Measurements from ENCODE around the gene HCN3.
A peak's percentile ranks its signal among the peaks of the same experiment; 100 is the strongest.
"Not testable (repeated sequence)": the region's sequence is repeated elsewhere in the genome, so short reads cannot be mapped to it uniquely, and the experiment has no call there.

Gene HCN3

GRCh38 chr1:155286544-155286943, 9.3 kb downstream of the HCN3 start:
- H3K9ac ChIP-seq (ENCODE audit: low read depth, low read length), result no peak overlapping the region
- H3K27me3 ChIP-seq (ENCODE audit: insufficient read depth, low read length), result no peaks in the 10 kb centered on the region
- H3K9me3 ChIP-seq (ENCODE audit: insufficient read depth, low read depth, low read length), result no peaks in the 10 kb centered on the region
- no peaks in the 10 kb centered on the region for H3K4me1 ChIP-seq (ENCODE audit: insufficient read depth, low read length)
- no peak overlapping the region for H3K4me3 ChIP-seq (ENCODE audit: low read length)
- no peak overlapping the region for H3K27ac ChIP-seq (ENCODE audit: low read length)
- H3K36me3 ChIP-seq (ENCODE audit: insufficient read depth, low read depth, low read length), result no peaks in the 10 kb centered on the region

- Histone ChIP-seq H3K36me3 (ENCODE audit: insufficient read depth, low read depth, low read length) (no peaks in the 10 kb centered on the region), H3K9ac (ENCODE audit: low read depth, low read length) (no peak overlapping the region), H3K27ac (ENCODE audit: low read length) (no peak overlapping the region), H3K4me1 (ENCODE audit: insufficient read depth, low read length) (no peaks in the 10 kb centered on the region), H3K27me3 (ENCODE audit: insufficient read depth, low read length) (peaks cover 8% of the 10 kb centered on the region), H3K4me3 (ENCODE audit: low read length) (no peak overlapping the region), H3K9me3 (ENCODE audit: insufficient read depth, low read depth, low read length) (no peaks in the 10 kb centered on the region)
Observed at GRCh38 chr1:155287987-155288543, 10.8 kb downstream of the HCN3 start.

DNA sequence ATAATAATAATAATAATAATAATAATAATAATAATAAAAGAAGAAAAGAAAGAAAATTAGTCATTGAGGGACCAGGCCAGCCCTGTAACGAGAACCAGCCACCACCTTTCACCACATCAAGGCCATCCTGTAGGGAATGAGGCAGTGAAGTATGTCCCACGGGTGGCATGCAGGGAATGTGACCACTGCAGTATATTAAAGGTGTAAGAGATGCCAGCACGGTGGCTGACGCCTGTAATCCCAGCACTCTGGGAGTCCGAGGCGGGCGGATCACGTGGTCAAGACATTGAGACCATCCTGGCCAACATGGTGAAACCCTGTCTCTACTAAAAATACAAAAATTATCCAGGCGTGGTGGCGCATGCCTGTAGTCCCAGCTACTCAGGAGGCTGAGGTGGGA, 13.7 kb downstream of the HCN3 start:
- H3K4me1 ChIP-seq (ENCODE audit: insufficient read depth, low read length); H3K9ac ChIP-seq (ENCODE audit: low read depth, low read length); H3K4me3 ChIP-seq (ENCODE audit: low read length); H3K27ac ChIP-seq (ENCODE audit: low read length); H3K9me3 ChIP-seq (ENCODE audit: insufficient read depth, low read depth, low read length); H3K36me3 ChIP-seq (ENCODE audit: insufficient read depth, low read depth, low read length): not testable (repeated sequence)
- H3K27me3 ChIP-seq (ENCODE audit: insufficient read depth, low read length), result peaks cover 37% of the 10 kb centered on the region

- no peaks in the 10 kb centered on the region for H3K9me3 ChIP-seq (ENCODE audit: insufficient read depth, low read depth, low read length)
- no peak overlapping the region for H3K27ac ChIP-seq (ENCODE audit: low read length)
- H3K4me3 ChIP-seq (ENCODE audit: low read length), result no peak overlapping the region
- peaks cover 49% of the 10 kb centered on the region for H3K27me3 ChIP-seq (ENCODE audit: insufficient read depth, low read length)
- H3K36me3 ChIP-seq (ENCODE audit: insufficient read depth, low read depth, low read length), result no peaks in the 10 kb centered on the region
- H3K4me1 ChIP-seq (ENCODE audit: insufficient read depth, low read length), result 0 out of 2 replicates have a peak, but pooled peaks cover 3% of the 10 kb centered on the region
- no peak overlapping the region for H3K9ac ChIP-seq (ENCODE audit: low read depth, low read length)
Observed at GRCh38 chr1:155293086-155293749, 16.0 kb downstream of the HCN3 start.

- peak overlapping the region; percentile 76; the same call in 1 of the 2 replicates for H3K9ac ChIP-seq (ENCODE audit: low read depth, low read length)
- H3K27ac ChIP-seq (ENCODE audit: low read length), result no peak overlapping the region
- peaks cover 49% of the 10 kb centered on the region for H3K27me3 ChIP-seq (ENCODE audit: insufficient read depth, low read length)
- H3K9me3 ChIP-seq (ENCODE audit: insufficient read depth, low read depth, low read length), result no peaks in the 10 kb centered on the region
- no peaks in the 10 kb centered on the region for H3K36me3 ChIP-seq (ENCODE audit: insufficient read depth, low read depth, low read length)
- H3K4me1 ChIP-seq (ENCODE audit: insufficient read depth, low read length), result 0 out of 2 replicates have a peak, but pooled peaks cover 3% of the 10 kb centered on the region
- H3K4me3 ChIP-seq (ENCODE audit: low read length), result peak overlapping the region; percentile 73
Observed at GRCh38 chr1:155294520-155295182, 17.4 kb downstream of the HCN3 start.

DNA sequence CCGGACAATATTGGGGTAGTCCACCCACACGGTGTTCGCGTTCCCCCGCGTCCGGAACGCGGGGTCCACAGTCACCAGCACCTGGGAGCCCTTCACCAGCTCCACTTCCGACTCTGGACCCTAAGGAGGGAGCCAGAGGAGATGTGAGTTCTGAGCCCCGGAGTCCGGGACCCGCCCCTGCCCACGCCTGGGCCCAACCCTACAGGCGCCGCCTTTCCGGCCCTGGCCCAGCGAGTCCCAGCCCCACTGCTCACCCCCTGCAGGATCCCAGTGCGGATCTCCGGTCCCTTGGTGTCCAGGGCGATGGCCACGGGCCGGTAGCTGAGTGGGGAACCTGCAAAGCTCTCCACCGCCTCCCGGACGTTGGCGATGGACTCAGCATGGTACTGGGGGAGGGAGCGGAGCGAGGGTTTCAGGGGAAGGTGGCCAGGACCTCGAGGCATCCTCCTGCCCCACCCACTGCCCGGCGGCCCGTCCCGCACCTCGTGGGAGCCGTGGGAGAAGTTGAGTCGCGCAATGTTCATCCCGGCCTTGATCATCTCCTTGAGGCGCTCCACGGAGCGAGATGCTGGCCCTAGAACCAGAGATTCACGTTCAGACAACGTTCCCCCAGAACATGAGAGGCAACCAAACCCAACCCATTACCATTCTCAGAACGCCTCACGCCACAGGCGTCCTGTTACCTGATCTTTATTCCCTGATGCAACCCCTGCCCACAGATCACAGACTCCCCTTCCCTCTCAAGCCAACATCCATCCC, 18.1 kb downstream of the HCN3 start:
- Histone ChIP-seq H3K27me3 (ENCODE audit: insufficient read depth, low read length) (peaks cover 49% of the 10 kb centered on the region), H3K27ac (ENCODE audit: low read length) (no peak overlapping the region), H3K4me3 (ENCODE audit: low read length) (peak overlapping the region; percentile 73), H3K36me3 (ENCODE audit: insufficient read depth, low read depth, low read length) (no peaks in the 10 kb centered on the region), H3K4me1 (ENCODE audit: insufficient read depth, low read length) (0 out of 2 replicates have a peak, but pooled peaks cover 3% of the 10 kb centered on the region), H3K9ac (ENCODE audit: low read depth, low read length) (peak overlapping the region; percentile 76; the same call in 1 of the 2 replicates), H3K9me3 (ENCODE audit: insufficient read depth, low read depth, low read length) (no peaks in the 10 kb centered on the region)

- Histone ChIP-seq H3K4me1 (ENCODE audit: insufficient read depth, low read length) (0 out of 2 replicates have a peak, but pooled peaks cover 3% of the 10 kb centered on the region), H3K4me3 (ENCODE audit: low read length) (peak overlapping the region; percentile 73), H3K9ac (ENCODE audit: low read depth, low read length) (peak overlapping the region; percentile 76; the same call in 1 of the 2 replicates), H3K36me3 (ENCODE audit: insufficient read depth, low read depth, low read length) (no peaks in the 10 kb centered on the region), H3K27ac (ENCODE audit: low read length) (no peak overlapping the region), H3K9me3 (ENCODE audit: insufficient read depth, low read depth, low read length) (no peaks in the 10 kb centered on the region), H3K27me3 (ENCODE audit: insufficient read depth, low read length) (peaks cover 49% of the 10 kb centered on the region)
Observed at GRCh38 chr1:155295942-155296267, 18.6 kb downstream of the HCN3 start.

- Histone ChIP-seq H3K4me1 (ENCODE audit: insufficient read depth, low read length) (0 out of 2 replicates have a peak, but pooled peaks cover 3% of the 10 kb centered on the region), H3K27ac (ENCODE audit: low read length) (no peak overlapping the region), H3K4me3 (ENCODE audit: low read length) (no peak overlapping the region)
Observed at GRCh38 chr1:155296661-155297060, 19.4 kb downstream of the HCN3 start.

GRCh38 chr1:155297384-155297783, 20.1 kb downstream of the HCN3 start:
- H3K9ac ChIP-seq (ENCODE audit: low read depth, low read length), result no peak overlapping the region
- peaks cover 48% of the 10 kb centered on the region for H3K27me3 ChIP-seq (ENCODE audit: insufficient read depth, low read length)

More at GRCh38 chr1:155296661-155297060, 19.4 kb downstream of the HCN3 start:
- no peaks in the 10 kb centered on the region for H3K9me3 ChIP-seq (ENCODE audit: insufficient read depth, low read depth, low read length)
- no peaks in the 10 kb centered on the region for H3K36me3 ChIP-seq (ENCODE audit: insufficient read depth, low read depth, low read length)
- H3K27me3 ChIP-seq (ENCODE audit: insufficient read depth, low read length), result peaks cover 49% of the 10 kb centered on the region
- H3K9ac ChIP-seq (ENCODE audit: low read depth, low read length), result no peak overlapping the region

GRCh38 chr1:155300024-155300423, 22.8 kb downstream of the HCN3 start:
- Histone ChIP-seq H3K9me3 (ENCODE audit: insufficient read depth, low read depth, low read length) (no peaks in the 10 kb centered on the region), H3K4me3 (ENCODE audit: low read length) (no peak overlapping the region), H3K27ac (ENCODE audit: low read length) (no peak overlapping the region), H3K27me3 (ENCODE audit: insufficient read depth, low read length) (peaks cover 22% of the 10 kb centered on the region), H3K36me3 (ENCODE audit: insufficient read depth, low read depth, low read length) (no peaks in the 10 kb centered on the region), H3K9ac (ENCODE audit: low read depth, low read length) (no peak overlapping the region), H3K4me1 (ENCODE audit: insufficient read depth, low read length) (0 out of 2 replicates have a peak, but pooled peaks cover 3% of the 10 kb centered on the region)

More at GRCh38 chr1:155297384-155297783, 20.1 kb downstream of the HCN3 start:
- no peaks in the 10 kb centered on the region for H3K9me3 ChIP-seq (ENCODE audit: insufficient read depth, low read depth, low read length)
- no peak overlapping the region for H3K4me3 ChIP-seq (ENCODE audit: low read length)
- H3K4me1 ChIP-seq (ENCODE audit: insufficient read depth, low read length), result 0 out of 2 replicates have a peak, but pooled peaks cover 3% of the 10 kb centered on the region
- no peak overlapping the region for H3K27ac ChIP-seq (ENCODE audit: low read length)
- no peaks in the 10 kb centered on the region for H3K36me3 ChIP-seq (ENCODE audit: insufficient read depth, low read depth, low read length)

- no peaks in the 10 kb centered on the region for H3K9me3 ChIP-seq (ENCODE audit: insufficient read depth, low read depth, low read length)
- H3K4me3 ChIP-seq (ENCODE audit: low read length), result no peak overlapping the region
- no peaks in the 10 kb centered on the region for H3K36me3 ChIP-seq (ENCODE audit: insufficient read depth, low read depth, low read length)
- peaks cover 14% of the 10 kb centered on the region for H3K27me3 ChIP-seq (ENCODE audit: insufficient read depth, low read length)
- no peak overlapping the region for H3K27ac ChIP-seq (ENCODE audit: low read length)
- H3K4me1 ChIP-seq (ENCODE audit: insufficient read depth, low read length), result 0 out of 2 replicates have a peak, but pooled peaks cover 3% of the 10 kb centered on the region
- H3K9ac ChIP-seq (ENCODE audit: low read depth, low read length), result no peak overlapping the region
Observed at GRCh38 chr1:155300553-155301329, 23.5 kb downstream of the HCN3 start.
